CD4-positive, alpha-beta T cell treated with Interleukin-10 for 1 hour (primary cell): ENCODE data around the gene NAPEPLD.
"Not testable (repeated sequence)": the region's sequence is repeated elsewhere in the genome, so short reads cannot be mapped to it uniquely, and the experiment has no call there.

Experiments used
- DNase-seq: peaks from one replicate; pipeline ENCODE4 v3.0.0-alpha.2; 2020

The NAPEPLD gene

GRCh38 chr7:103106005-103106702 is 42.7 kb downstream of the NAPEPLD start:
- DNase-seq: no peak

DNA sequence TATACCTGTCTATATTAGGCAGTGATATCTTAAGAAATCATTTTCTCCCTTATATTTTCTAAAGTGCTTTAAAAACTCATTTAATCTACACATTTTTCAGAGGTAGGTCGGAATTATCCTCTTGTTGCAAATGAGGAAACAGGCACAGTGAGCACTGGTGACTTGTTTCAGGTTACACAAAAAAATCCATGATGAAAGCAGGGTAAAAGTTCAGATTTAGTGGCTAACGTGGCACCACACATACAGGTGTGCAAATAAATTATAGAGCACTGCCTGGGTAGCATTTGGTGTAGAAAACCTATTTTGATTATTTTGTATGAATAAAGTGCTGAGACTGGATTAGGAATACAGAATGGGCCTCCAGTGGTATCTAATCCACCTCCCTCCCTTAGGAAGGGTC is 47.4 kb downstream of the NAPEPLD start:
- DNase-seq: no peak

- DNase-seq: no peak
Measured at GRCh38 chr7:103100348-103100747, 48.6 kb downstream of the NAPEPLD start.

DNA sequence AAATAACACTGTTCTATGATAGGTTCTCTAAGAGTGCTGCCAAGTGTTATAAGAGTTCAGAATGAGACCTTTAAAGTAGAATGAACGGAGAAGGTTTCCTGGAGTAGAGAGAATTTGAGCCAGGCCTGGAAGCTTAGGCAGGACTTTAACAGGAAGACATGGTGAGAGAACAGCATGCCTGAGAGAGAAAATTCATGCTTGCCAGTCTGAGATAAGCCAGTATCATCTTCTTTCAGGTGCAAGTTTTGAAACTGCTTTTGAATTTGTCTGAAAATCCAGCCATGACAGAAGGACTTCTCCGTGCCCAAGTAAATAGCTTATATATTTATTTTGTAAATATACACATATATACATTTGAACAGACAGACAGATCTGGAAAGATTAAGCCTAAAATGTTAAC is 51.9 kb downstream of the NAPEPLD start:
- DNase-seq: no peak

DNA sequence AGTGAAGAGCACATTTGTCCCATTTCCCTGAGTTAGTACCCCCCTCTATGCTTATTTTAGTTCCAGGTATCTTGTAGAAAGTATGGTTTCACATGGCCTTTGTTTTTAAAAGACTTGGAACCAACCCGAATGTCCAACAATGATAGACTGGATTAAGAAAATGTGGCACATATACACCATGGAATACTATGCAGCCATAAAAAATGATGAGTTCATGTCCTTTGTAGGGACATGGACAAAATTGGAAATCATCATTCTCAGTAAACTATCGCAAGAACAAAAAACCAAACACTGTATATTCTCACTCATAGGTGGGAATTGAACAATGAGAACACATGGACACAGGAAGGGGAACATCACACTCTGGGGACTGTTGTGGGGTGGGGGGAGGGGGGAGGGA is 53.3 kb downstream of the NAPEPLD start:
- not testable (repeated sequence) for DNase-seq

DNA sequence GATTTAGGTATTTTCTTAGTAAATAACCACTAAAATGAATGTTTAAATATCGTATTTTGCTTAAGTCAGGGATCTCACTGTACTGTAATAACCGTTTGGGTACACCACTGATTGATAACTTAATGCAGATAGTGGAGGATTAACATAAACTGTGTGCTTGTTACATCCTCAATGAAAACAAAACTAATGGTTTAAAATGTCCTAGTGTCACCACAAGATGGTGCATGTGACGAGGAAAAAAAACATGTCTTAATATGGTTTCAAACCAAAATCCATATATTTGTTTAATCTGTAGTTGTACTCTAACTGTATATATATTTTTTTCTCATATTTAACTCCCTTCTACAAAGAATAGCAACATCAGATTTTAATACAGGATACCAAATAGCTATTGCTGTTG is 54.8 kb downstream of the NAPEPLD start:
- no peak for DNase-seq

DNA sequence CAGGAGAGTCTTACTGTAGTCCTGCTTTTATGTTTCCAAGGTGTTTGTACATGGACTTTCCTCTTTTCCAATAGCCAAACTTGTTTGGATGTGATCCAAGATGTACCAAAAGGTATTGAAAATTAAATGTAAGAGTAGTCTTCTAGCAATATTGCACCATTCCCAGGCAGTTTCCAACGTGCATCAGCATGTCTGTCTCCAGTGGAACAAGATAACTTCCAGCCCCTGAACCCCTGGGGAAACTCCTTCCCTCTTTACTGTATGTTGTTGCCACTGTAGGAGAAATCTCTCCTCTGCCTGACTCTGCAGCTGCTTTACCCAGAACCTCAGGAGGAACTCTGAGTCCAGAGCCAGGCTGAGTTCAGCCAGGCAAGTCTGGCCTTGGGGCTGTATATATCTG is 55.5 kb downstream of the NAPEPLD start:
- DNase-seq: no peak

DNA sequence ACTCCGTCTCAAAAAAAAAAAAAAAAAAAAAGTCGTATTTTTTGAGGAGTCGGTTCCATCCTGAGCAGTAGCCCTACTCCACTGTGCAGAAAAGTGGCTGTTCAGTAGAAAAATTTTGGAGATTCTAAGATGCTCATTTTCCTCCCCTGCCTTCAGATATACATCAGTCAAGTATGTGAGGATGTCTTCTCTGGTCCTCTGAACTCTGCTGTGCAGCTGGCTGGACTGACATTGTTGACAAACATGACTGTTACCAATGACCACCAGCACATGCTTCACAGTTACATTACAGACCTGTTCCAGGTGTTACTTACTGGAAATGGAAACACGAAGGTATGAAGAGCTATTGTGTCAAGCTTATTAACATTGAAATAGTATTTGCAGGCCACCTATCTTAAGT is 56.6 kb downstream of the NAPEPLD start:
- DNase-seq: not testable (repeated sequence)

- no peak for DNase-seq
Measured at GRCh38 chr7:103083210-103083609, 65.7 kb downstream of the NAPEPLD start.

GRCh38 chr7:103082497-103082896 is 66.4 kb downstream of the NAPEPLD start:
- no peak for DNase-seq

DNA sequence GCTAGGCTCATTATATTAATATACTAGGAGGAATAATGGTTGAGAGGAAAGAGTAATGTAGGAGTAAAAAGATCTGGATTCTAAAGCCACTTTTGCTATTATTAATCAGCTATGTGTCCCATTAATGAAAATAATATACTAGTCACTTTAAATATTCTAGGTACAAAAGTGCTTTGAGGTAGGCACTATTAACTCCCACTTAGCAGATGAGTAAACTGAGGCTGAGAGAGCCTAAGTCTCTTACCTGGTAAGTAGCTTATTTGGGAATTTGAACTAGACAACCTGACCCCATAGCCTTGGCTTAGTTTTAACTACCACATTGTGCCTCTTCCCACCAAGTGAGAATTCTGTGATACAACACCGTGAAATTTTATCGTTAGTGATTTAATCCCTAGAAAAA is 68.0 kb downstream of the NAPEPLD start:
- DNase-seq: no peak

DNA sequence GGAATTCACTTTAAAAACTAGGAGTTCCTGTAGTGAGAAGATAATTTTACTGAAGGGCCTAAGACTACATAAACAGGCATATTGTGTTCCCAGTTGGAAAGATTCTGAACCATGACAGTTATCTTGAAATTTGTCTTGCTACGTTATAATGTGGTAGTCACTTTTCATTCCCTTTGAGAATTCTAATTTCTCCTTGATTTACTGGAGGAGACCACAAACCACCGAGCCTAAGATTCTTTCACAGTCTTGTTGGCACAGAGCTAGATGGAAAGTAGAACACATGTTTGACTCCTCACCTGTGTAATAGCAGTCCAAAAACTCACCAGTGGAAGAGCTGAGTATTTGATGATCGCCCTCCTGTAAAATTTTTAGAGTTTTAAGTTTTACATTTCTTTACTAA is 69.1 kb downstream of the NAPEPLD start:
- no peak for DNase-seq

DNA sequence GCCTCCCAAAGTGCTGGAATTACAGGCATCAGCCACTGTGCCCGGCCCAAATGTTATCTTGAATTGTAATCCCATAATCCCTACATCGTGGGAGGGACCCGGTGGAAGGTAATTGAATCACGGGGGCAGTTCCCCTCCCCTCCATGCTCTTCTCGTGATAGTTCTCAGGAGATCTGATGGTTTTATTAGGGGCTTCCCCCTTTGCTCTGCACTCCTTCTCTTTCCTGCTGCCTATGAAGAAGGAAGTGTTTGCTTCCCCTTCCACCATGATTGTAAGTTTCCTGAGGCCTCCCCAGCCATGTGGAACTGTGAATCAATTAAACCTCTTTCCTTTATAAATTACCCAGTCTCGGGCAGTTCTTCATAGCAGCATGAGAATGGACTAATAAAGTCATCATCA is 70.7 kb downstream of the NAPEPLD start:
- DNase-seq: not testable (repeated sequence)

GRCh38 chr7:103077318-103077717 is 71.6 kb downstream of the NAPEPLD start:
- no peak for DNase-seq

DNA sequence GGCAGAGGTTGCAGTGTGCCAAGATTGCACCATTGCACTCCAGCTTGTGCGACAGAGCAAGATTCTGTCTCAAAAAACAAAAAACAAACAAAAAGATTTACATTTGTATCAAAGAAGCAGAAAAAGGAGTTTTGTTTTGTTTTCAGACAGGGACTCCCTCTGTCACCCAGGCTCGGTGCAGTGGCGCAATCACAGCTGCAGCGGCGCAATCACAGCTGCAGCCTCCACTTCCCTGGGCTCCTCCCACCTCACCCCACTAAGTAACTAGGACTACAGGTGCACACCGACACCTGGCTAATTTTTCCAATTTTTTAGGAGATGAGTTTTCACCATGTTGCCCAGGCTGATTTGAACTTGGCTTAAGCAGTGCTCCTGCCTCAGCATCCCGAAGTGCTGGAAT is 72.1 kb downstream of the NAPEPLD start:
- no peak for DNase-seq

GRCh38 chr7:103075337-103075918 is 73.5 kb downstream of the NAPEPLD start:
- peak; percentile 69 for DNase-seq

GRCh38 chr7:103074519-103075336 is 74.2 kb downstream of the NAPEPLD start, which contains the start of the genes ARMC10 and FBXL13:
Gene ARMC10 (plus strand): TSS chr7:103075140. CDS start chr7:103075273, 133 bp downstream.
Gene FBXL13 (minus strand): TSS chr7:103074796.
- DNase-seq: peak; percentile 92

DNA sequence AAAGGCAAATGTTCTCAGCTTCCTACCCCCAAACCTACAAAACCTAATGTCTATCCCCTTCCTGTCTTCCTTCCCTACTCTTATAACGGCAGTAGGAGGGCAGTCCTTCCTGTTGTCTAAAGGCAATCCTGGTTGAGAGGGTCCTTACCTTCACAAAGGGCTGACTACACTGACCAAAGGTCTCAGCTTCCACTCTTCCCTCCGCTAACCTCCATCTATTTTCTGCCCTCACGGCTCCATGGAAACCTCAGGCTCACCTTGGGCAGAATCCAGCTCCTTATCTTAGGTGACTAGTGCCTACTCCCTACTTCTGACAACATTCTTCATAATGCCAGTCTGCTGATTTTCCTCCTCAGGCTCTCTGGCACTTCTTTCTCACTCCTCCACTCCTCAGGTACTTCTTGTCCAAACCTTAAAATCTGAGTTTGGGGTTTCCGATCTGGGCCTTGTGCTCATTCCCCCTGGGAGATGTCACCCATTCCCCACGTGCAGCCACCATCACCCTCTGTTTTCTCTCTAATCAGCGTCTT is 74.8 kb downstream of the NAPEPLD start:
- DNase-seq: no peak

DNA sequence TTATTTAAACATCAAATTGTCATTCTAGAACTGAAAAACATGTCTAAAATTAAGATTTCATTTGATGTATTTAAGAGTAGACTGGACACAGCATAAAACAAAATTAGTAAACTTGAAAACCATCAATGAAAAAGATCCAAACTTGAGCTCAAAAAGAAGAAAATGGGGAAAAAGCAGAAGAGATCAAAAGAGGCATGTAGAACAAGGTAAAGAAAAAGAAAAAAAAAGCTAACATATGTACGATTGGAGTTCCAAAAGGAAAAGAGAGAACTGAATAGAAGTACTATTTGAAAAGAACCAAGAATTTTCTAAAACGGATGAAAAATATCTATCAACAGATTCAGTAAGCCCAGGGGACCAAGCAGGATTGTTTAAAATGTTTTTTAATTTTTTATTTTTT is 77.9 kb downstream of the NAPEPLD start:
- no peak for DNase-seq

GRCh38 chr7:103068414-103069403 is 80.2 kb downstream of the NAPEPLD start:
- no peak for DNase-seq

- DNase-seq: peak; percentile 42
Measured at GRCh38 chr7:103065667-103066066, 83.2 kb downstream of the NAPEPLD start.

GRCh38 chr7:103063895-103064294 is 85.0 kb downstream of the NAPEPLD start:
- no peak for DNase-seq
